Measurements from ENCODE around the gene ANKRD6.
A peak's percentile ranks its signal among the peaks of the same experiment; 100 is the strongest.

The ANKRD6 gene

GRCh38 chr6:89475634-89476033 lies 42.7 kb downstream of the ANKRD6 start:
- DNase-seq: no peak

GRCh38 chr6:89479897-89480296 lies 46.9 kb downstream of the ANKRD6 start:
- no peak for DNase-seq

GRCh38 chr6:89481695-89482094 lies 48.7 kb downstream of the ANKRD6 start:
- DNase-seq: no peak

- DNase-seq: no peak
These were observed 49.2 kb downstream of the ANKRD6 start for GRCh38 chr6:89482126-89482525.

GRCh38 chr6:89483111-89483720 lies 50.3 kb downstream of the ANKRD6 start:
- no peak for DNase-seq

- no peak for DNase-seq
These were observed 52.4 kb downstream of the ANKRD6 start for GRCh38 chr6:89485320-89485719.

GRCh38 chr6:89487864-89488263 lies 54.9 kb downstream of the ANKRD6 start:
- DNase-seq: no peak

GRCh38 chr6:89488438-89488837 lies 55.5 kb downstream of the ANKRD6 start:
- no peak for DNase-seq

- DNase-seq: no peak
These were observed 56.1 kb downstream of the ANKRD6 start for GRCh38 chr6:89489078-89489477.

- DNase-seq: no peak
These were observed 59.2 kb downstream of the ANKRD6 start for GRCh38 chr6:89492025-89492640.

GRCh38 chr6:89494131-89494793 lies 61.3 kb downstream of the ANKRD6 start:
- no peak for DNase-seq

GRCh38 chr6:89495961-89496535 lies 63.1 kb downstream of the ANKRD6 start:
- no peak for DNase-seq

- DNase-seq: peak; percentile 58
These were observed 67.7 kb downstream of the ANKRD6 start for GRCh38 chr6:89500611-89501010.

GRCh38 chr6:89501222-89501621 lies 68.3 kb downstream of the ANKRD6 start:
- no peak for DNase-seq

- DNase-seq: no peak
These were observed 68.8 kb downstream of the ANKRD6 start for GRCh38 chr6:89501753-89502152.

GRCh38 chr6:89503641-89504040 lies 70.7 kb downstream of the ANKRD6 start:
- no peak for DNase-seq

- no peak for DNase-seq
These were observed 72.9 kb downstream of the ANKRD6 start for GRCh38 chr6:89505847-89506246.

- DNase-seq: no peak
These were observed 74.0 kb downstream of the ANKRD6 start for GRCh38 chr6:89506716-89507617.

- DNase-seq: no peak
These were observed 76.0 kb downstream of the ANKRD6 start for GRCh38 chr6:89508755-89509563.

- DNase-seq: peak; percentile 58
These were observed 76.9 kb downstream of the ANKRD6 start for GRCh38 chr6:89509777-89510281.

GRCh38 chr6:89510393-89510792 lies 77.4 kb downstream of the ANKRD6 start:
- no peak for DNase-seq

Measured in NCI-H1436 (cell line).